ENCODE measurements around the gene PPP1R14B. TPM values are rescaled to one million over a fixed set of nuclear protein-coding genes. Genes with fewer than 3 reads are reported as not detected.

PPP1R14B gene
- total and polyA plus RNA-seq, 2 of the 13 experiments (the other 11 are each of a cell fraction or from before 2014, with no cell fraction given): 110 to 148 TPM

DNA sequence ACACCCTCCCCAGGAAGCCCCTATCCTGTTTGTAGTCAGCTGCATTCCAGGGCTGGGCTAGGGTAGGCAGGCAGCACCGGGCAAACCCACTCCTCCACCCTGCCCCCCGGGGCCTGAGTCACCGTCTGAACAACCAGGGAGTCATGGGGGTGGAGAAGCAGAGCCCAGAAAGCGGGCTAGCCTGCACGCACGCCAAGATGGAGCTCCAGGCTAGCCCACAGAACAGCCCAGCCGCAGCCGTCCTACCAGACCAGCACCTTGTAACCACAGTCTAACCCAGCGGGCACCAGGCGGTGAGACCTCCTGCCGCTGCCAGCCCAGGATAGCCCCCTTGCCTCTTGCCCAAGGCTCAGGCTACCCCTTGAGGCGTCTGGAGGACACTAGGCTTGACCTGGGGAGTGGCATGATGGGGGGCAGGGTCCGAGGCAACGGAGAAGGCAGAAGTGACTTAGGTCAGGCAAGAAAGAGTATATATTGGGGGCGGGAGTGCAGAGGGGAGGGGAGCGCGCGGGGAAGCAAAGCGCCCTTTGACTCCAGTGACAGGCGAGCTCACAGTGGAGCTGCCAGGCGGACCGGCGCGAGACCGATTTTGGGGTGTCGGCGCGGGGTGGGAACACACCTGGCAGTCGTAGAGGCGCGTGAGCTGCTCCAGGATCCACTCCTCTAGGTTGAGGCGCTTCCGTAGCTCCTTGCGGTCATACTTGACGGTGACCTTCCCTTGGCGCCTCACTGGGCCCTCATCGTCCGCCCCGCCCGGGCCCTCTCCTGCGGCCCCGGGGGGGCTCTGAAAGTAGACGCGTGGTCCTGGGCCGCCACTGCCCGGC lies 734 bp downstream of the PPP1R14B start (continued):
- TF ChIP-seq HBP1 (CRISPR knock-in tag; IDR thresholded peaks at IDR 0.05; ENCODE audit: low read depth): peak; percentile 52; the same call in 1 of the 2 replicates
- TF ChIP-seq ZNF788 (CRISPR knock-in tag; IDR thresholded peaks at IDR 0.05; ENCODE audit: borderline replicate concordance): 0 out of 2 replicates have a peak, but pooled peaks have one; percentile 18
- peak; percentile 45; the same call in 1 of the 2 replicates for TF ChIP-seq ZNF274 (CRISPR knock-in tag; IDR thresholded peaks at IDR 0.05)
- TF ChIP-seq FUBP1 (CRISPR knock-in tag; IDR thresholded peaks at IDR 0.05; ENCODE audit: borderline replicate concordance): no peak
- TF ChIP-seq ZNF367 (CRISPR knock-in tag; IDR thresholded peaks at IDR 0.05; ENCODE audit: borderline replicate concordance): no peak
- no peak for TF ChIP-seq ZNF749 (CRISPR knock-in tag; IDR thresholded peaks at IDR 0.05; ENCODE audit: borderline replicate concordance)
- no peak; the same call in 1 of the 2 replicates for TF ChIP-seq ZBTB38 (CRISPR knock-in tag; IDR thresholded peaks at IDR 0.05)
- TF ChIP-seq, protein P1, sequence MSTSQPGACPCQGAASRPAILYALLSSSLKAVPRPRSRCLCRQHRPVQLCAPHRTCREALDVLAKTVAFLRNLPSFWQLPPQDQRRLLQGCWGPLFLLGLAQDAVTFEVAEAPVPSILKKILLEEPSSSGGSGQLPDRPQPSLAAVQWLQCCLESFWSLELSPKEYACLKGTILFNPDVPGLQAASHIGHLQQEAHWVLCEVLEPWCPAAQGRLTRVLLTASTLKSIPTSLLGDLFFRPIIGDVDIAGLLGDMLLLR (CRISPR knock-in tag; IDR thresholded peaks at IDR 0.05): no peak
- TF ChIP-seq ZNF530 (CRISPR knock-in tag; IDR thresholded peaks at IDR 0.05; ENCODE audit: low read depth): no peak
- TF ChIP-seq, protein P2, sequence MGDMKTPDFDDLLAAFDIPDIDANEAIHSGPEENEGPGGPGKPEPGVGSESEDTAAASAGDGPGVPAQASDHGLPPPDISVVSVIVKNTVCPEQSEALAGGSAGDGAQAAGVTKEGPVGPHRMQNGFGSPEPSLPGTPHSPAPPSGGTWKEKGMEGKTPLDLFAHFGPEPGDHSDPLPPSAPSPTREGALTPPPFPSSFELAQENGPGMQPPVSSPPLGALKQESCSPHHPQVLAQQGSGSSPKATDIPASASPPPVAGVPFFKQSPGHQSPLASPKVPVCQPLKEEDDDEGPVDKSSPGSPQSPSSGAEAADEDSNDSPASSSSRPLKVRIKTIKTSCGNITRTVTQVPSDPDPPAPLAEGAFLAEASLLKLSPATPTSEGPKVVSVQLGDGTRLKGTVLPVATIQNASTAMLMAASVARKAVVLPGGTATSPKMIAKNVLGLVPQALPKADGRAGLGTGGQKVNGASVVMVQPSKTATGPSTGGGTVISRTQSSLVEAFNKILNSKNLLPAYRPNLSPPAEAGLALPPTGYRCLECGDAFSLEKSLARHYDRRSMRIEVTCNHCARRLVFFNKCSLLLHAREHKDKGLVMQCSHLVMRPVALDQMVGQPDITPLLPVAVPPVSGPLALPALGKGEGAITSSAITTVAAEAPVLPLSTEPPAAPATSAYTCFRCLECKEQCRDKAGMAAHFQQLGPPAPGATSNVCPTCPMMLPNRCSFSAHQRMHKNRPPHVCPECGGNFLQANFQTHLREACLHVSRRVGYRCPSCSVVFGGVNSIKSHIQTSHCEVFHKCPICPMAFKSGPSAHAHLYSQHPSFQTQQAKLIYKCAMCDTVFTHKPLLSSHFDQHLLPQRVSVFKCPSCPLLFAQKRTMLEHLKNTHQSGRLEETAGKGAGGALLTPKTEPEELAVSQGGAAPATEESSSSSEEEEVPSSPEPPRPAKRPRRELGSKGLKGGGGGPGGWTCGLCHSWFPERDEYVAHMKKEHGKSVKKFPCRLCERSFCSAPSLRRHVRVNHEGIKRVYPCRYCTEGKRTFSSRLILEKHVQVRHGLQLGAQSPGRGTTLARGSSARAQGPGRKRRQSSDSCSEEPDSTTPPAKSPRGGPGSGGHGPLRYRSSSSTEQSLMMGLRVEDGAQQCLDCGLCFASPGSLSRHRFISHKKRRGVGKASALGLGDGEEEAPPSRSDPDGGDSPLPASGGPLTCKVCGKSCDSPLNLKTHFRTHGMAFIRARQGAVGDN (CRISPR knock-in tag; IDR thresholded peaks at IDR 0.05): peak; percentile 67
- no peak for TF ChIP-seq XRCC5 (optimal IDR thresholded peaks at IDR 0.05; ENCODE audit: low read length)
- TF ChIP-seq, protein P3, sequence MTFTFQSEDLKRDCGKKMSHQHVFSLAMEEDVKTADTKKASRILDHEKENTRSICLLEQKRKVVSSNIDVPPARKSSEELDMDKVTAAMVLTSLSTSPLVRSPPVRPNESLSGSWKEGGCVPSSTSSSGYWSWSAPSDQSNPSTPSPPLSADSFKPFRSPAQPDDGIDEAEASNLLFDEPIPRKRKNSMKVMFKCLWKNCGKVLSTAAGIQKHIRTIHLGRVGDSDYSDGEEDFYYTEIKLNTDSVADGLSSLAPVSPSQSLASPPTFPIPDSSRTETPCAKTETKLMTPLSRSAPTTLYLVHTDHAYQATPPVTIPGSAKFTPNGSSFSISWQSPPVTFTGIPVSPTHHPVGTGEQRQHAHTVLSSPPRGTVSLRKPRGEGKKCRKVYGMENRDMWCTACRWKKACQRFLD (CRISPR knock-in tag; IDR thresholded peaks at IDR 0.05; ENCODE audit: borderline replicate concordance): no peak; the same call in 1 of the 2 replicates
- TF ChIP-seq PCBP2 (optimal IDR thresholded peaks at IDR 0.05; ENCODE audit: low read depth, low read length, poor library complexity, severe bottlenecking): no peak
- TF ChIP-seq JARID2 (CRISPR knock-in tag; IDR thresholded peaks at IDR 0.05; ENCODE audit: insufficient replicate concordance): no peak
- TF ChIP-seq TRIM24 (CRISPR knock-in tag; IDR thresholded peaks at IDR 0.05): no peak
- TF ChIP-seq, protein P4, sequence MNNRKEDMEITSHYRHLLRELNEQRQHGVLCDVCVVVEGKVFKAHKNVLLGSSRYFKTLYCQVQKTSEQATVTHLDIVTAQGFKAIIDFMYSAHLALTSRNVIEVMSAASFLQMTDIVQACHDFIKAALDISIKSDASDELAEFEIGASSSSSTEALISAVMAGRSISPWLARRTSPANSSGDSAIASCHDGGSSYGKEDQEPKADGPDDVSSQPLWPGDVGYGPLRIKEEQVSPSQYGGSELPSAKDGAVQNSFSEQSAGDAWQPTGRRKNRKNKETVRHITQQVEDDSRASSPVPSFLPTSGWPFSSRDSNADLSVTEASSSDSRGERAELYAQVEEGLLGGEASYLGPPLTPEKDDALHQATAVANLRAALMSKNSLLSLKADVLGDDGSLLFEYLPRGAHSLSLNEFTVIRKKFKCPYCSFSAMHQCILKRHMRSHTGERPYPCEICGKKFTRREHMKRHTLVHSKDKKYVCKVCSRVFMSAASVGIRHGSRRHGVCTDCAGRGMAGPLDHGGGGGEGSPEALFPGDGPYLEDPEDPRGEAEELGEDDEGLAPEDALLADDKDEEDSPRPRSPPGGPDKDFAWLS (CRISPR knock-in tag; IDR thresholded peaks at IDR 0.05; ENCODE audit: borderline replicate concordance): 0 out of 2 replicates have a peak, but pooled peaks have one; percentile 40

Data from HepG2 (cell line).